Activated CD8-positive, alpha-beta memory T cell treated with anti-CD3 and anti-CD28 coated beads, Interleukin-2, amount 50 U/mL, for 4 hours (primary cell): Measurements from ENCODE around the gene ZFP36.
"Not testable (repeated sequence)": the region's sequence is repeated elsewhere in the genome, so short reads cannot be mapped to it uniquely, and the experiment has no call there.

Experiments
- DNase-seq: peaks from one replicate; pipeline ENCODE4 v3.0.0-alpha.2; 2020

Gene ZFP36

GRCh38 chr19:39406656-39407409 lies at the start of gene ZFP36:
TSS of gene ZFP36 (plus strand) at chr19:39406847. CDS start at chr19:39406905, 58 bp downstream.
- DNase-seq, result peak; percentile 87

- no peak for DNase-seq
These were observed 47.6 kb upstream of the ZFP36 start for GRCh38 chr19:39359026-39359425.

DNA sequence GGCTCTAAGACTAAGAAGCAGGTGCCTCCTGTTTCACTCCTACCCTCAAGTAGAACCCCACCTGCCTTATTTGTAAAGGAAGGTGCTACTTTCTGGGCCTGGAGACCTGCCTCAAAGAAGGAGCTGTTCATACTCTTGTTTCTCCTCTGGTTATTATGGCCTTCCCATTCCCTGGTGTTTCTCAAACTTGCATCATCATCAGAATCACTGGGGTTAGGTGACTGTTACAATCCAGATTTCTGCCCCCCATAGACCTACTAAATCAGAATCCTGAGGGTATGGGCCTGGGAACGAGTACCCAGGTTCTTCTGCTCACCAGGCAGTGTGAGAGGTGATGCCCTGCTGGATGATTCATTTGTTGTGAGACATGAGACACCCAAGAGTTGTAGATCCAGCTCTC lies 46.0 kb upstream of the ZFP36 start:
- no peak for DNase-seq

GRCh38 chr19:39362682-39363657 lies 43.7 kb upstream of the ZFP36 start:
- DNase-seq, result no peak

DNA sequence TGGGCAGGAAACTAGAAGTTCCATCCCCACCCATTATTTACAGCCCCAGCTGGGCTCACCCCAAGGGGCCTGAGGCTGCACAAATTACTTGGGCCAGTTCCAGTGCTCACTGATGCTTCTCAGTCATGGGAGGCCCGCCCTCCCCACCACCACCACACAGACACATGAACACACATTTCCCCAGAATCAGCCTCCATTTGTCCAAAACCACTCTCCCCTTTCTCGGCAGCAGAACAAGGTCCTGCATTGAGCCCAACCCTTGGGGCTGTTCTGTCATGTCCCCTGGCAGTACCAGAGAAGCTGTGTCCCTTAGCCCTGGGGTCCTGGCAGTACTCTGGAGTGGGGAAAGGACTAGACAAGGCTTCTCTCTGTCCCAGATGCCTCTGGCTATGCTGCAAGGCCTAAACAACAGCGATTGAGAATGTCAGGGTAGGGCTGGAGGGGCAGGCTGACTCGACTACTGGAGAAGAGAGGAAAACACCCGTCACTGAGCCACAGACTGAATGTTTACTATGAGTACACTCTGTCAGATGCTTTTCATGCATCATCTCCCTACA lies 42.7 kb upstream of the ZFP36 start:
- DNase-seq, result no peak

- no peak for DNase-seq
These were observed 41.1 kb upstream of the ZFP36 start for GRCh38 chr19:39365531-39365930.

- no peak for DNase-seq
These were observed 37.4 kb upstream of the ZFP36 start for GRCh38 chr19:39369200-39369599.

- no peak for DNase-seq
These were observed 35.9 kb upstream of the ZFP36 start for GRCh38 chr19:39370735-39371134.

DNA sequence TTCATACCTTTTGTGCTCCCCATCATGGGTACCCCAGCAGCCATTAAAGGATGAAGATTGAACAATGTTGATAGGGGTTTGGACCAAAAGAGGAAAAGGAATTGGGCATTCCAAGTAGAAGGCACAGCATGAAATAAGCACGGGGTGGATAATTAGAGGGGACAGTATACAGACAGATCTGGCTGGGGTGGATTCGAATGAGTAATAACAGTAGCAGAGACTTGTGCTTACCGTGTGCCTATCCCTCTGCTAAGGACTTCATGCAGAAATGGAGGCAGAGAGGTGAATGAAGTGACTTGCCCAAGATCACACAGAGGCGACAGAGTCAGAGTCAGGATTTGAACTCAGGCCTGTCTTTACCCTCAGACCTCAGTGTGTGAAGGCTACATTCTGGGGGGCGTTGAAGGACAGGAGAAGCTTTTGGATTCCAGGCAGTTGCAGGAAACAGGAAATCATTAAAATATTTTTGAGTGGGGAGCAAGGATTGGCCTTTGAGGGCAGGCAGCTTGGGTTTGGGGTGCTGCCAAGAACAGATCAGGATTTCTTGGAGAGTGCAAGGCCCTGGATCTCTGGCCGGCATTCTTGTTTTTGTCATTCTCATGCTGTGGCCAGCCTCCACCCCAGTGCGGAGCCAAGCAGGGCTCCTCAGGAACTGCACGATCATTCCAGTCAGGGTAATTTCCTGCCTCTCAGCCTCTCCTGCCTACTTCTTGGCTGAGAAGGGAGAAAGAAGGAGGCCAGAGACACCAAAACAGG lies 34.4 kb upstream of the ZFP36 start:
- no peak for DNase-seq

DNA sequence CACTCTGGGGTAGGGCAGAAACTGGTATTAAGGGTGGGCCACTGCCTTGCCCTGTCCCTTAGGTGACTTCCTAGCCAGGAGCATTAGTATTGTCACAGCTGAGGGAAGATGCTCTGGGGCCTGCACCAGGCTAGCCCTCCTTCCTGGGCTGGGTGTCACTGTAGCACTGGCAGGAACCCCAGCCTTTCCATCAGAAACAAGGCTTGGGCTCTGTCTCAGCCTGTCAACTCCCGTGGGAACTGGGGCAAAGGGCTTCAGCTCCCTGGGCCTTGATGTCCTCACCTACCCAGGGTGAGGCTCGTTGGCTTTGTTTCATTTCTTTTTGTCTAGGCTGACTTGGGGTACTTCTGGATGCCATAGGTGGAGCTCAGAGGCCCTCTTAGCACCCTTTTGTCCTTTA lies 33.7 kb upstream of the ZFP36 start:
- DNase-seq, result no peak

DNA sequence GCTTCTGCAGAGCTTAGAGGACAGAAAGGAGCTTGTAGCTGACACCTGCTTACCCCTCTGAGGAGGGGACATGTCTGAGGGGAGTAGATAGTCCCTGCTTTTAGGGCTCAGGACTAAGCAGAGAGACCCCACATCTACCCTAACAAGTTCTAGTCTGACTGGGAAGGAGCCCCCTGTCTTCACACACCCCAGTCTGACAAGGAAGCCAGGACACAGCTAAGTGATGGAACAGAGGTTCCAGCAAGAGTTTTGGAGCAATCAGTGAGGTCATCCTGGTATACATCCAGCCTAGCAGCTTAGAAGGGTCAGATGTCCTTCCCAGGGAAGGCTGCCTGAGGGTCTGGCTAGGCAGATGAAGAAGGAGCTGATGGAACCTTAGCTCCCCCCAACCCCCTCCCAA lies 30.7 kb upstream of the ZFP36 start:
- no peak for DNase-seq

DNA sequence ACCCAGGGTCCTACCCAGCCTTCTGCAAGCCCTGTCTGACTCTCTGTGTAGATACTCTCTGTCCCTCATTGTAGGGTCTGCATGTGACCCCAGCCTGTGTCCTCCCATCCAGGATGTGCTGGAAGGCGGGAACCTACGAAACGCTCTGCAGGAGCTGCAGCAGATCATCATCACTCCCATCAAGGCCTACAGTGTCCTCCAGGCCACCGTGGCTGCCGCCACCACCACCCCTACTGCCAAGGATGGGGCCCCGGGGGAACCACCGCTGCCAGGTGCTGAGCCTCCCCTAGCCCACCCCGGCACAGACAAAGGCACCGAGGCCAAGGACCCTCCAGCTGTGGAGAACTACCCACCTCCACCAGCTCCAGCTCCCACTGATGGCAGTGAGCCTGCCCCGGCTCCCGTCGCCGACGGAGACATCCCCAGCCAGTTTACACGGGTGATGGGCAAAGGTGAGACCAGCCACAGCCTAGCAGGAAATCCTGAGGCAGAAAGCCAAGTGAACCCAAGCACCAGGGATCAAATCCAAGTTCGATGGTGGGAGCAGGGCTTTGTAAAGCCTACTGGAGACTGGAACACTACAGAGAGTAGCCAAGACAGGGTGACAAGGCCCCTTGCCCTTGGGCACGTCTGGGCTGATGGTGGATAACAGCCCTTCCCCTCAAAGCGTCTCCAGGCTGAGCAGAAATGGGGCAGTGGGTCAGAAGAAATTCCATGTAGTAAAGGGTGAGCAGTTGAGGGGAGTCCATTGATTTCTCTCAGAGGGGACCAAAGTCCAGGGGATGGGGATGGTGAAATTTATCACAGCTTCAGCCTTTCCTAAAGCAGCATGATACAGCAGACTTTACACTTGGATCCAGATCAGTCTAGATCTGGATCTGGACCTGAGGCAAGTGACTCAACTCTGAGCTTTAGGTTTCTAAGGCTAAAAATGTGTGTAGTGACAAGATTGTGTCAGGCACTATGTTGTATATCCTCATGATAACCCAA lies 29.0 kb upstream of the ZFP36 start:
- no peak for DNase-seq

DNA sequence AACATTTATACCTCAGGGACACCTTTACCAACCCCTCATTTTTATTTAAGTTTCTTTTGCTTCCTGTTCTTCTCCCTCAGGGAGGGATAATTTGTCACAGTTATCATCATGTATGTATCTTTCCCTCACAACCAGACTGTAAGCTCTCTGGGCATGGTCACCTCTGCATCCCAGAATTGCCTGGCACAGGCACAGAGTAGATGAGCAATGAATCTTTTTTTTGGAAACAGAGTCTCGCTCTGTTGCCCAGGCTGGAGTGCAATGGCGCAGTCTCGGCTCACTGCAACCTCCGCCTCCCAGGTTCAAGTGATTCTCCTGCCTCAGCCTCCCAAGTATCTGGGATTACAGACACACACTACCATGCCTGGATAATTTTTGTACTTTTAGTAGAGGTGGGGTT lies 27.3 kb upstream of the ZFP36 start:
- DNase-seq, result not testable (repeated sequence)

DNA sequence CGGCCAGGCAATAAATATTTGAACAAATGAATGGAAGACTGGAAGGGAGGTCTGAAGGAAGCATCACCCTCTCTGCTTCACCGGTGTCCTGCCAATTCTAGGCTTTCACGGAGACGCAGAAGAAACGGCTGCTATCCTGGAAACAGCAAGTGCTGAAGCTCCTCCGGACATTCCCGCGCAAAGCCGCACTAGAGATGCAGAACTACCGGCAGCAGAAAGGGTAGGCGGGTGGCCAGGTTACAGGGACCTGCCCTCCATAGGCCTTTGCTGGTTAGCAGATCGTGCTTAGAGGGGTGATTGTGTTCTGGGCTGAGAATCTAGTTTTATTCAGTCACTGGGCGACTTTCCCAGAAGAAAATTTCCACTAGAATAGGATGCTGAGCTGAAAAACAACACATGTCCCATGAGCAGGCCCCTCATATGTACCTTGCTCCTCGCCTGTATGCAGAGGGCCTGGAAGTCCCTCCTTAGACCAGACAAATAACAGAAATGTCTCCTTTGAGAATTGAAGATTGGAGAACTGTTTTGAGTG lies 26.7 kb upstream of the ZFP36 start:
- no peak for DNase-seq

GRCh38 chr19:39380521-39381502 lies 25.8 kb upstream of the ZFP36 start:
- no peak for DNase-seq

DNA sequence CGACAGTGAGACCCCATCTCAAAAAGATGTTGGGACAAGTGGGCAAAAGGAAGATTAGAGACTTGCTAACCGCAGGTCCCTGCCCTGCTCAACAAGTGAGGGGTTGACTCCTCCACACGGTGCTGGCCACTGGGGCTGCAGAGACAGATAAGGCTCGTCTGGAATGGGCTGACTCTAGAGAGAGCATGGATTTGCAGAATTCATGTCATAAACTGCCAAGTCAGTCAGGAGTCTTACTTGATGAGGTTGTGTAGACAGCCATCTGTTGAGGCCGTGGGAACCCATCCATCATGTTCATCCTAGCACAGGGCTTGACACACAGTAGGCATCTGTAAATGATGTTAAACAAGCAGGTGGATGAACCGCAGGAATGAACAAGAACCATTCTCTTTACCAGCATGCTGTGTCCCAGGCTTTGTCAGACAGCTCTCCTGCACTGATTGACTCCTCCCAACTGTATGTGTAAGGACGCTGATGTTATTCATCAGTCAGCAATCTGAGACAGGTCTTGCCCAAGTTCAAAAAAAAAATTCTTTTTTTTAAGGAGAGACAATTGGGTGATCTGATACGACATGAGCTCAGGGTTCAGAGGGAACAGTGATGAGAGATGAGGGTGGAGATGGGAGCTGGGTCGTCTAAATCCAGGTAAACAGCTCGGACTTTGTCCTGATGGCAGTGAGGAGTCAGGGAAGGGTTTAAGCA lies 24.6 kb upstream of the ZFP36 start:
- DNase-seq, result no peak

DNA sequence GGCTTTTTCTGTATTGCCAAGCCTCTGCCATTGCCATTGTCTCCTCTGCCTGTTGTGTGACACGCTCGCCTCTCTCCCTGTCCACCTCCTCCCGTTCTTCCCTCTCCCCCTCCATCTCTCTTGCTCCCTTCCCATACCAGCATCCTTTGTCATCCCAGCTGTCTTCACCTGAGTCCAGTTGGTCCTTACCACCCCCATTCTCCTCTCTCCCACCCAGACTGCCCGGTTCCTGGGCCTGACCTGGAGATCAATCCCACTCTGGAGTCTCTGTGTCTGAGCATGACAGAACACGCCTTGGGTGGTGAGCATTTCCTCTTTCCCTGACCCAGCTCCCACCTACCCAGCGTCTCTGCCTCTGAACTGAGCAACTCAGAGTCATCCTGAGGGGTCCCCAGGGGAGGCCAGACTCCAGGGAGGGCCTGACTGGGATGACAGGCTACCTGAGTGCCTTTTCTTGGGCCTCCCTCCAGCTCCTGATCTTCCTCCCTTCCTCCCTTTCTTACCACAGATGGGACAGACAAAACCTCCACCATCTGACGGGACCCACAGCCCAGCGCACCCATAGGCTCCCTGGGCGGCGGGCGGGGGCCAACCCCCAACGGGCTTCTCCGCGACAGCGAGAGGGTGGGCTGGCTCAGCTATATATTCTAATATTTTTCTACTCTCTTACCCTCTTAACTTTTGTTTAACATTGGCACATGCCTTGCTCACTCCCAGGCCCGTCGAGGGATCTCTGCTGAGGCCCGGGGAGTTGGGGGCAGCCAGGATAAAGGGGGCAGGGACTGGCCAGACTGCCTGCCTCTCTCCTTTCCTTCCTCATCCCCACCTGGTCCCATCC lies 23.4 kb upstream of the ZFP36 start:
- DNase-seq, result no peak

- no peak for DNase-seq
These were observed 21.6 kb upstream of the ZFP36 start for GRCh38 chr19:39384839-39385568.
